CD14-positive monocyte (primary cell): Measurements from ENCODE around the gene GPN1. TPM values are rescaled to one million over a fixed set of nuclear protein-coding genes. Genes with fewer than 3 reads are reported as not detected.

Source experiments
- DNase-seq, 3 donors: peaks; one replicate each; pipeline ENCODE4 v3.0.0-alpha.2; 2011 to 2022
- H2AFZ ChIP-seq: 2 replicates; pipeline ENCODE4 v1.6.0; 2012; ENCODE audit warnings: mild to moderate bottlenecking, low read depth, low read length, inconsistent platforms; ENCODE audit not compliant: insufficient read depth, poor library complexity, severe bottlenecking
- H3K27ac ChIP-seq, 2 donors: 1 replicate in 1 of 2; 2 replicates in 1 of 2; pipeline ENCODE4 v1.5.1; 2012 to 2013; ENCODE audit warnings: low read length in 2 of 2, control low read depth in 1 of 2, inconsistent platforms in 1 of 2, low read depth in 1 of 2, mild to moderate bottlenecking in 1 of 2
- H3K27me3 ChIP-seq, 2 donors: one replicate each; pipeline versions ENCODE4 v1.6.0 to v1.6.1; 2011 to 2013; ENCODE audit warnings: low read length in 2 of 2; ENCODE audit not compliant: control insufficient read depth in 2 of 2, insufficient read depth in 2 of 2
- H3K36me3 ChIP-seq, 2 donors: replicated peaks in 1 of 2; 1 replicate in 1 of 2; 2 replicates in 1 of 2; pipeline versions ENCODE4 v1.5.1 to v1.6.1; 2012 to 2013; ENCODE audit warnings: low read length in 2 of 2, control low read depth in 1 of 2, inconsistent platforms in 1 of 2, mild to moderate bottlenecking in 1 of 2; ENCODE audit not compliant: insufficient read depth in 2 of 2, control insufficient read depth in 1 of 2
- H3K4me1 ChIP-seq, 2 donors: 1 replicate in 1 of 2; 2 replicates in 1 of 2; pipeline versions ENCODE4 v1.5.1 to v1.6.1; 2012 to 2013; ENCODE audit warnings: low read length in 2 of 2, control low read depth in 1 of 2, inconsistent platforms in 1 of 2, mild to moderate bottlenecking in 1 of 2, moderate library complexity in 1 of 2; ENCODE audit not compliant: insufficient read depth in 2 of 2, control insufficient read depth in 1 of 2
- H3K4me2 ChIP-seq: replicated peaks from 2 replicates; pipeline ENCODE3; 2012; ENCODE audit warnings: low read length, moderate library complexity, mild to moderate bottlenecking; ENCODE audit not compliant: poor library complexity, severe bottlenecking; ENCODE audit errors: extremely low read depth
- H3K4me3 ChIP-seq, 3 experiments: fragments of 200-600 bp in 1 of 3; sonication (generic) in 1 of 3; replicated peaks in 1 of 3; 1 replicate in 2 of 3; 2 replicates in 1 of 3; pipeline ENCODE4 v1.5.1; 2011 to 2013; ENCODE audit warnings: low read length in 3 of 3, mild to moderate bottlenecking in 3 of 3, control low read depth in 2 of 3, low read depth in 2 of 3, inconsistent platforms in 1 of 3, moderate library complexity in 1 of 3
- H3K79me2 ChIP-seq: 2 replicates; pipeline ENCODE4 v1.6.0; 2012; ENCODE audit warnings: mild to moderate bottlenecking, control low read depth, inconsistent platforms, low read length, moderate library complexity; ENCODE audit not compliant: insufficient read depth
- H3K9ac ChIP-seq: 2 replicates; pipeline ENCODE4 v1.6.0; 2017; ENCODE audit warnings: low read length, mild to moderate bottlenecking; ENCODE audit not compliant: insufficient read depth, poor library complexity, severe bottlenecking
- H3K9me3 ChIP-seq, 2 donors: replicated peaks in 1 of 2; 1 replicate in 1 of 2; 2 replicates in 1 of 2; pipeline versions ENCODE4 v1.5.1 to v1.6.1; 2012 to 2013; ENCODE audit warnings: low read length in 2 of 2, control low read depth in 1 of 2; ENCODE audit not compliant: control insufficient read depth in 1 of 2, insufficient read depth in 1 of 2
- H4K20me1 ChIP-seq: 2 replicates; pipeline ENCODE4 v1.6.0; 2012; ENCODE audit warnings: mild to moderate bottlenecking, low read length, control low read depth, moderate library complexity; ENCODE audit not compliant: insufficient read depth
- H3K27ac Mint-ChIP-seq, 7 donors: one replicate each; pipeline ENCODE4 v1.8.0; 2020; ENCODE audit warnings: mild to moderate bottlenecking in 7 of 7, mixed read lengths in 7 of 7, moderate library complexity in 6 of 7, inconsistent platforms in 2 of 7
- H3K27me3 Mint-ChIP-seq, 3 donors: one replicate each; pipeline ENCODE4 v1.8.0; 2021 to 2022; ENCODE audit warnings: low read depth in 3 of 3, mild to moderate bottlenecking in 3 of 3, mixed read lengths in 3 of 3, moderate library complexity in 3 of 3, inconsistent platforms in 1 of 3
- H3K36me3 Mint-ChIP-seq, 2 donors: one replicate each; pipeline ENCODE4 v1.8.0; 2020; ENCODE audit warnings: mixed read lengths in 2 of 2, inconsistent platforms in 1 of 2, mild to moderate bottlenecking in 1 of 2
- H3K4me1 Mint-ChIP-seq: one replicate; pipeline ENCODE4 v1.8.0; 2020; ENCODE audit warnings: mild to moderate bottlenecking, mixed read lengths
- H3K4me3 Mint-ChIP-seq, 2 donors: one replicate each; pipeline ENCODE4 v1.8.0; 2020; ENCODE audit warnings: mild to moderate bottlenecking in 2 of 2, mixed read lengths in 2 of 2, moderate library complexity in 1 of 2
- H3K9me3 Mint-ChIP-seq, 7 donors: one replicate each; pipeline ENCODE4 v1.8.0; 2020 to 2022; ENCODE audit warnings: mixed read lengths in 7 of 7, mild to moderate bottlenecking in 6 of 7, moderate library complexity in 6 of 7, inconsistent platforms in 2 of 7
- CTCF ChIP-seq: fragments of 200-600 bp; IDR thresholded peaks from one replicate; pipeline ENCODE4 v1.8.0; 2022; ENCODE audit warnings: antibody characterized with exemption, mild to moderate bottlenecking
- WGBS: methylation state at CpG from one replicate; pipeline ENCODE4 v1.1.5; 2013; ENCODE audit warnings: missing lambda C conversion rate; ENCODE audit not compliant: insufficient coverage; 5-methylcytosine and 5-hydroxymethylcytosine counted together
- intact Hi-C, 2 donors: fragments of 100-400 bp; cut with micrococcal nuclease; formaldehyde crosslinking; loops; one replicate each; pipeline versions ENCODE4 v1.15.0 to v1.15.1; 2023
- polyA plus RNA-seq, 3 donors: library from polyadenylated mRNA; depleted of rRNA in 1 of 3; unstranded in 2 of 3; stranded (reverse) in 1 of 3; fragments of 300-500 nt in 2 of 3; fragments of >200 nt in 1 of 3; fragmentation: Illumina TruSeq in 2 of 3; gene quantifications; 1 replicate in 2 of 3; 2 replicates in 1 of 3; pipeline ENCODE4 v1.2.3, GENCODE V29; 2012 to 2021

Gene GPN1
- polyA plus RNA-seq, 3 donors = 16.1 to 49.8 (median 46.8) TPM

GRCh38 chr2:27689424-27689823, 60.6 kb downstream of the GPN1 start:
- H3K9me3 Mint-ChIP-seq = no peaks in the 10 kb centered on the region
- WGBS = 70% methylated on average over 2 of the region's 2 CpGs

GRCh38 chr2:27690052-27690451, 61.2 kb downstream of the GPN1 start:
- no peak overlapping the region for H3K4me2 ChIP-seq
- Mint-ChIP-seq H3K27ac (no peak overlapping the region), H3K36me3 (peaks cover 68 to 81% of the 10 kb centered on the region in 2 donors)

More at GRCh38 chr2:27689424-27689823, 60.6 kb downstream of the GPN1 start:
- H3K27me3 Mint-ChIP-seq = no peaks in the 10 kb centered on the region
- no peaks in the 10 kb centered on the region for H3K4me1 Mint-ChIP-seq
- no peak overlapping the region for H3K27ac Mint-ChIP-seq
- peaks cover 71 to 81% of the 10 kb centered on the region in 2 donors for H3K36me3 Mint-ChIP-seq
- H3K4me3 Mint-ChIP-seq = no peak overlapping the region
- H4K20me1 ChIP-seq = no peaks in the 10 kb centered on the region
- H3K27me3 ChIP-seq = no peaks in the 10 kb centered on the region
- no peak overlapping the region for H3K27ac ChIP-seq
- intact Hi-C loops = no loop called here
- H3K4me2 ChIP-seq = no peak overlapping the region
- H3K9ac ChIP-seq = no peak overlapping the region
- H3K36me3 ChIP-seq = peaks cover 78 to 94% of the 10 kb centered on the region in 2 donors
- H3K4me1 ChIP-seq = no peaks in the 10 kb centered on the region
- no peak overlapping the region for H2AFZ ChIP-seq
- no peak for TF ChIP-seq CTCF
- H3K4me3 ChIP-seq = no peak overlapping the region
- no peaks in the 10 kb centered on the region for H3K9me3 ChIP-seq
- no peak for DNase-seq
- no peaks in the 10 kb centered on the region for H3K79me2 ChIP-seq

More at GRCh38 chr2:27690052-27690451, 61.2 kb downstream of the GPN1 start:
- no peaks in the 10 kb centered on the region for H3K27me3 Mint-ChIP-seq
- Histone ChIP-seq H2AFZ (no peak overlapping the region), H3K79me2 (no peaks in the 10 kb centered on the region), H3K4me3 (no peak overlapping the region), H3K9me3 (no peaks in the 10 kb centered on the region), H3K36me3 (peaks cover 78 to 93% of the 10 kb centered on the region in 2 donors), H3K27me3 (no peaks in the 10 kb centered on the region), H3K4me1 (no peaks in the 10 kb centered on the region), H4K20me1 (no peaks in the 10 kb centered on the region), H3K9ac (no peak overlapping the region), H3K27ac (no peak overlapping the region)
- H3K4me3 Mint-ChIP-seq = no peak overlapping the region
- DNase-seq = no peak
- H3K4me1 Mint-ChIP-seq = no peaks in the 10 kb centered on the region
- H3K9me3 Mint-ChIP-seq = no peaks in the 10 kb centered on the region
- TF ChIP-seq CTCF = no peak
- intact Hi-C loops = no loop called here
